ENCODE results near the gene VAV3.
"Not testable (repeated sequence)": the region's sequence is repeated elsewhere in the genome, so short reads cannot be mapped to it uniquely, and the experiment has no call there.

The VAV3 gene

DNA sequence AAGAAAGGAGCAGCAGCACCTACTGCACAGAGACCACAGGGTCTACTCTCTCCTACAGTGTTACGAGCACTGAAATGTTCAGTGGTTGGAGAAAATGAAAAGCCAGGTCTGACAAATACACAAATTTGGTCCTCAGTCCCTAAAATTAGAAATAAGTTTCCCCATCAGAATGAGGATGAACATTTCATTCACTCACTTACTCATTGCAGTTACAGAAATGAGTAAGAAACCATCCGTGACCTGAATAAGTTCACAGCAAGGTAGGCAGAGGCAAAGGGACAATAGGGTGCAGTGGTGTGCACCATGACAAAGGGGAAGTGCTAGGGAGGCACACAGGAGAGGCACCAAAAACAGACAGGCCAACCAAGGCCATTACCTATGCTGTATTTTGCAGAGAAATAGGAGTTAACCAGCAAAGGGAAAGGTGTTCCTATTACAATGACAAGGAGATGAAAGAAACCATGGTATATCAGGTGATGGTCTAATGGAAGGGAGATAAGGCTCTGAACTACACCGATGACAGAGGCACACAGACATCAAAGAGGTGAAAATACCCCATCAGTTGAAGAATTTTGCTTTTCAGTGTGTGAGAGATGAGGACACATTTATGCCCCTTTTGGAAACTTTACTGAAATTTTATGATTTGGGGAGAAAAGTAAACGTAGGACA is 29.4 kb downstream of the VAV3 start:
- no peak for DNase-seq

DNA sequence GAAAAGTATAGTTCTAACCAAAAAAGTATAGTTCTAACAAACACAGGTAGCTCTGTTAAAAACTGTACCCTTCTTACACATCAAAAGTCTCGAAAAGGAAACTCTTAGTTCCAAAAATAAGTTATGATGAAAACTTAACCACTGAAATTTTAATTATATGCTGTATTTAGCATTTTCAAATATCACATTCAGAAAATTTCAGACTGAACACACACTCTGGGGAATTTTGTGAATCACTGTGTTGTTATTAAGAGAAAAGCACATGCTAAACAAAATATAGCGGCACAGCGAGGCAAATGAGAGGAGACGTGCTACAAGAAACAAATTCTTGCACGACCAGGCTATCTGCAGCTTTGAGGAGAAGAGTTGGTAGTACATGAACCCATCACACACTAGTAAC is 30.4 kb downstream of the VAV3 start:
- no peak for DNase-seq

DNA sequence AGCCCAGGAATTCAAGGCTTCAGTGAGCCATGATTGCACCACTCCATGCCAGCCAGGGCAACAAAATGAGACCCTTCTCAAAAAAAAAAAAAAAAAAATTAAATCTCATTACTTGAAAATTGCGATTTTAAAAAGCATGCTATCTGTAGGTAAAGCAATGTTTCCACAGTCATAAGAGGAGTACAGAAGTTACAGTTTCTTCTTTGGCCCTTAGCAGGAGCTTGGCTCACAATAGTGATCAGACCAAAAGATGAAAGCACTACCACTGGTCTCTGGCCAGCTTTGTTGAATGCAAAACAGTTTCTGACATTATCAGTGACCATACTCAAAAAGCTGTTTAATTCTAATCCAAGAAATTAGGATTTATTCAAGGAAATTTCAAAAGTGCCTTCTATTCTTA is 31.2 kb downstream of the VAV3 start:
- no peak for DNase-seq

DNA sequence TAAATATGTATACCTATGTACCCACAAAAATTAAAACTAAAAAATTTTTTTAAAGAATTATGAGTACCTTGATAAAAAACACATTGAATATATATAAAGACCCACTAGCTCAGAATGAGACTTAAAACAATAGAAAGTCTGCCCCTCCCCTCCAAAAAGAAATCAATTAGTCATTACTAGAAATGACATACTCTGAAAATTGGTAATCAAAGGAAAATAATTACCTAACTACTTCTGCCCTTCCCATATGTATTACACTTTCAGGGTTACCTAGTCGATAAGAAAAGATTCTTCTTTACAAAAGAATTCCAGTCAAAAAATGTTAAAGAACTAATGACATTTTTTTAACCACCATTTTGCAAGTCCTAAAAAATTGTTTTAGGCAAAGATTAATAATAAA is 34.7 kb downstream of the VAV3 start:
- no peak for DNase-seq

DNA sequence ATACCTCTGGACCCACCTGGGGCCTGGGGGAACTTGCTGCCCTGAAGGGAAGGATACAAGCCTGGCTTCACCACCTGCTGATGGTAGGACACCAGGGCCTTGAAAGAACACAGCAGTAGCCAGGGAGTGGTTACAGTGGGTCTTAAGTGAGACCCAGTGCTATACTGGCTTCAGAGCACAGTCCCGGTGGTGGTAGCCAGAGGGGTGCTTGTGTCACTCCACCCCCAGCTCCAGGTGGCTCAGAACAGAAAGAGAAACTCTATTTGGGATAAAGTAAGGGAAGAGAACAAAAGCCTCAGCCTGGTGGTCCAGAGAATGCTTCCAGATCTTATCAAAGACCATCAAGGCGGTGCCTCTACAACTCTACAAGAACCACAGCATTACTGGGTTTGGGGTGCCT is 37.2 kb downstream of the VAV3 start:
- no peak for DNase-seq

DNA sequence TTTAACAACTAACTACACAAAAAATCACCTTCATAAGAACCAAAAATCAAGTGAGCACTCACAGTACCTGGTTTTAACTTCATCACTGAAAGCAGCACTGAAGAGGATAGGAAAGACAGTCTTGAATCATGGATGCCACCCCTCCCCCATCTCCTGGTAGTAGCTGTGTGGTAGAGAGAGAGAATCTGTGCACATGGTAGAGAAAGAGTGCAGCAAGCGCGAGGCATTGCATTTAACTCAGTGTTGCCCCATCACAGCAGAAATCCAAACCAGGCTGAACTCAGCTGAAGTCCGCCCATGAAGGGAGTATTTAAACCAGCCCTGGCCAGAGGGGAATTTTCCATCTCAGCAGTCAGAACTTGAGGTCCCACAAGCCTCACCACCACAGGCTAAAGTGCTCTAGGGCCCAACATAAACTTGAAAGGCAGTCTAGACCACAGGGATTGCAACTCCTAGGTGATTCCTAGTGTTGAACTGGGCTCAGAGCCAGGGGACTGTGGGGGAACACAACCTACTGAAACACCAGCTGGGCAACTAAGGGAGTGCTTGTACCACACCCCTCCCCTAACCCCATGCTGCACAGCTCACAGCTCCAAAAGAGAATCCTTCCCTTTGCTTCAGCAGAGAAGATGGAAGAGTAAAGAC is 38.4 kb downstream of the VAV3 start:
- no peak for DNase-seq

DNA sequence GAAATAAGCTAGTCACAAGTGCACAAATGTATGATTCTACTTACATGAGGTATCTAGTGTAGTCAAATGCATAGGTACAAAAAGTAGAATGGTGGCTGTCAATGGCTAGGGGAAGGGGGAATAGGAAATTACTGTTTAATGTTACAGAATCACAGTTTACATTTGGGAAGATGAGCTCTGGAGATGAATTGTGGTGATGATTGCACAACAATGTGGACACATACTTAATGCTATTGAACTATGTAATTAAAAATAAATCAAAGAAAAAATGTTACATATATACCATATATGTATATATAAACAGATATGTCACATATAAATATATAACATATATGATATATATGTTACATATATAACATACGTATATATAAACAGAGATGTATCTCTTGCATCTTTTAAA is 39.4 kb downstream of the VAV3 start:
- no peak for DNase-seq

DNA sequence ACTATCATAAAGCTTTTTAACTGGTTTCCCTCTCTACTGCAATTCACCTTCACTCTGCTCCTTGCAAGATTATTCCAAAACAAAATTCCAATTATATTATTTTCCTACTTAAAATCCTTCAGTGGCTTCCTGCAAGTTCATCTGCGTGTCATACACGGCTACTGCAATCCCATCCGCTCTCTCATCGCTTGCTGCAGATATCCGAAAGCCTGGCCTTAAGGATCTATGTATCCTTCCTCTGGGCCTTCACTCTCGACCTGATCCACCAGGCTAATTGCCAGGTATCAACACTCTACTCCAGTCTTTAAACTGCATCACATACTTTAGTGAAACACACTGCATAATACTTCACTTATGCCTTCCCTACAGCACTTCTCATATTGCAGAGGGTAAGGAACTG is 44.0 kb downstream of the VAV3 start:
- no peak for DNase-seq

DNA sequence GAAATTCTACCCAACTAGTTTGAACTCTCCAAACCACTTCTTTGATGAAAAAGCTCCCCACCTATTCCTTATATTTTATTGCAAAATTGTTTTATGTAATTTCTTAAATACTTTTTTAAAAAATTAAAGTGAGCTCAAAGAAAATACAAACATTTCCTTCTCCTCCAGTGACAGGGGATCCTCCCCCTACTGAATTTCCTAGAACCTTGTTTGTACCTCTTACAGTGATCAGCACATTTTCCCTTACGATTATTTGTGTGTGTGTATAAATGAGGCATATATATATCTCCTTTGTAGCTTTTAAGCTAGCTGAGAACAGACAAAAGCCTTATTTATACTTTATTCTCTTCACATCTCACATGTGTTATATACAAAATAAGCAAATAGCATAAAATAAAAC is 44.4 kb downstream of the VAV3 start:
- no peak for DNase-seq

DNA sequence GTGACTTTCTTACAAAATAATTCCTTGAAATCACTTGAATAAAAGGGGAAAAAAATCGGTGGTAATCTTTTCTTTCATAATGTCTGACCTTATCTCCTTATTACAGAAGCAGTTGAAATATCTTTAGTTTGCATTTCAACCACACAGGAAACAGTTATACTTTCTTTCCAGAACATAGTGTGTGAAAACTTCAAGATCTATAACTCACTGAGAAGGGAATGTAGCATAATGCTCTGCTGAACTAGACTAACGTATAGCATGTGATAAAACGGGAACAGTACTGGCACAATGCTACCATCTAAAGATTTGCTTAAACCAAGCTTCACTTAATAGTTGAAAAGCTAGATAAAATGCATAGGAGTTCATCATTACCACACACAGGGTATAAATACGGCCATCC is 45.0 kb downstream of the VAV3 start:
- DNase-seq: no peak

DNA sequence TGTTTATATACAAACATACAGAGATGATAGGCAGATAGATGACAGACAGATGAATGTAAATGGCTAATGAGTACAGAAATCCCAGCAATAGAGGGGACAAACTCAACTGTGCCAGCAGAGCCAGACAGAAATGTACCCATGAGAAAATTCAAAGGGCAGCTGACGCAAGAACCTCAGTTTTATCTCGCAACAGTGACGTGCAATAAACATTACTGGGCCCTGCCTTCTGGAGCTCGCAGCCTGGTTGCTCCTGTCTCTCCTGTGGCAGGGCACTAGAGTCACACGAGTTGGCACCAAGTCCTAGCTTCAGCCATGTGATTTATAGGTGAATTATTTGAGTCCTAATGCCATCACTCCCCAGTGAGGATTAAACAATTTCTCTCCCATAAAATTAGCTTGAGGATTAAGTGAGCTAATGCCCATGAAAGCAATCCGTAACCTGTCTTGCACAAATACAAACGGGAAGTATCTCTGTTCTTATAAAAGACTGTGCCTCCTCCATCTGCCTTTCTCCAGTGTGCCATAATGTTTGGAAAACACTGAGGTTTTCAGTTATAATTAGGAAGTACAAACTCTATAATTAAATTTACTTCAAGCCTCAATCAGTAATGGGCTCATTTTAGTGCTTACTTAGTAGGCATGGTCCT is 50.7 kb downstream of the VAV3 start:
- no peak for DNase-seq

DNA sequence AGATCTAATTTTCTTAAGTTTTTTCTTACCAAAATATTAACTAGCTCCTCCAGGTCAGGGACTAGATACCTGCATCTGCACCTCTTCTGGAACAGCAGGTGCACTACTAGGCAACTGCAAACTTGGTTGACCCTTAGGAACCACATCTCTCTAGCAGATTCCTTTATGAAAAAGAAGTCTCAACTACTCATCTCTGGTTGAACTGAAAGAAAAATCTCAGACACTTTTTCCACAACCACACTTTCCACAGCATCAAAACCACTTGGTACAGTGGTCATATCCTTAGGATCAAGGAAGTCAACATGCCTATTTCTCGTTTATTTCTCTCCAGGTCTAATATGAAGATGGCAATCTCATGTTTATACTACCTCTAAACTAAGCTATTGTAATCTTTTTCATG is 52.3 kb downstream of the VAV3 start:
- no peak for DNase-seq

DNA sequence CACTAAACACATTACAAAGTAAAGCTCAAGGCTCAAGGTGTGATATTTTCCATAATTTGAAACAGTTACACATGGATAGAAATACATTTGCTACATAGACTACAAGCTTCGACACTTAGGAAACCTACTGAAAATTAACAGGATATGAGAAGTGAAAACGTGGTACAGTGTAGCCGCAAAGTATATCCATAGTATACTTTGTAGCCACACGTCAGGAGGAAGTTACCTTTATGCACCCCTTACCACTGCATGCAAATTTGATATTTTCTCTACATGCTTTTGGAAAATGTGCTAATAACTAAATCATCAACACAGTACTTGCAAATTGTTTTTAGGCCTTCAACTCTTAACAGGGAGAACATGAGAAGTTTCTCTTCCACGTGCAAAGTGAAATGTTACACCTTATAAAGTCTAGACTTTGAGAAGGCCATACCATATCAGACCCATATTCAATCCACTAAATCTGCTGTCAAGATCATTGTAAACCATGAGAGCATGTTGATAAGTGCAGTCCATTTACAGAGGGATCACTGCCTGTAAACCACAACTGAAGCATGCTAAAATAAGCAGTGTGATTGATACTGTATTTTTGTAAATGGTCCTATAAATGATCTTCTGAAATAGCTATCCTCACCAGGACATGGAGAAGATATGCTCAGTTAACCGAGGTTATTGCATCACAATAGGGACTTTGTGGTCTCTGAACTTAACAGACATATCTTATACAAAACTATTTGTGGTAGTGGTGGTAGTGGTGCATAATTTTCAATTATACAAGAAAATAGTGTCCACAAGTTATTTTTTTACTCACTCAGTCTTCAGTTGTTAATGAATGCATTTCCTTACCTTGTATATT is 64.7 kb downstream of the VAV3 start:
- DNase-seq: no peak

DNA sequence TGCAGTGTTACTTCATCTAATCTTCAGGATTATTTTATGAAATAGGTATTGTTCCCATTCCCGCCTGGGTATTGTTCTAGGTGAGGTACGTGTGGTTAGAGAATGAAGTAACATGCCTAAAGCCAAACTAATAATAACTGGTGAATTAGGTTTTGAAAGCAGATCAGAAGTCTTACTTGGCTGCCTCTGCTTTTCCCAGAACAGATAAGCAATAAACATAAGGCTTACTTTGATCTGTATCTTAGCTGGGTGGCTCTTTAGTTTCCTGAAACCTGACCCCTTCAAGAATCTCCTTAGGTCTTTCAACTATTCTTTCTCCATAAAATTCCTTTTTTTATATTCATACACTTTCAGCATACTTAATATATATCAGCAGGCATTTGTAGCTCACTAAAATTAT is 65.3 kb downstream of the VAV3 start:
- DNase-seq: no peak

DNA sequence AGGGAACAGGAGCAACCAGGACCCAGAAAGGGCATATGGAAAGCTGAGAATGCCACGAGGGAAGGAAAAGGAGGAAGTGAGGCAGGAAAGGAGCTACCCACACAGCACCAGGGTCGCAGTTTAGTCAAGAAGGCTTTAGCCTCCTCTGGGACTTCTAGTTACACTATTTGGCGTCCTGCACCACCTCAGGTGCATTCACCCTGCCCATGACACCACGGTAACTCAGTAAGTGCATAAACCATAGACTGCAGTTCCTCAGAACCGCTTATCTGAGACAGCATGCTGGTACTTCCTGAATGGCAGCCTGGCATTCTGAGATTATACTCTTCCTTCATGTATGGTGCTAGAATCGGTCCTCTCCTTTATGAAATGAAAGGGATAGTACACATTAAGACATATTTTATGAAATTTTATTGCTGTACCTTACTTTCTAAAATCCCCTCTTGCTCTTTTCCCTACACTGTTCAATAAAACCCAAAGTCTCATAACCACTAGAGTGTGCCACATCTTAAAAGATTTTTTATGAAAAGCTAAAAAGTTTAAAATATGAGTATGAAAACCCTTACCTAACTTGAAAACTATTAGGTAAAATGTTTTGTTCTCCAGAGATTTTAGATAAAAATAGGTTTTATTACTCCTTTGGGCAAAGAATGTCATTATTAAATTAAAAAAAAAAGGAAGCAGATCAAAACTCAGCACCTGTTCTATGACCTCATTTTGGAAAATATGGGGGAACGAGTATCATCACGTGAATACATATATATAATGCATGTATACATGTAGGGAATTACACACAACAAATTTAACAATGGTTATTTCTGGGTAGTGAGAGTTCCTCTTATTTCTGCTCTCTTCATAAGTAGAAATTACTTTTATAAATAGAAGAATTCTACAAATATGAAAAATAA is 67.3 kb downstream of the VAV3 start:
- no peak for DNase-seq

DNA sequence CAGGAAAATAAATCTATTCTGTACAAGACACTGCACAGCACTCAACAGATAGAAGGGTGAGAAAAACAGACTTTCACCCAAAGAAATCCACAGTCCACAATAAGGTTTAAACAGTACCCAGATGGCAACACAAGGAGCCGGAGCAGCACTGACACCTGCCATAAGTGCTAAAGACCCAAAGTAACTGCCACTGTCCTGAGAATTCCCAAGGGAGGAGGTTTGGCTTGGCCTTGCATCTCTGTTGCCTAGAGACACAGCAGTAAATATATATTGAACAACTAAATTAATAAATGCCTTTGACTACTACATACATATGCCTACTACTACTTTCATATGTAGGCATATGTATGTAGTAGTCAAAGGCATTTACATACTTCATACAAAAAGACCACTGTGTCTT is 68.0 kb downstream of the VAV3 start:
- DNase-seq: no peak

DNA sequence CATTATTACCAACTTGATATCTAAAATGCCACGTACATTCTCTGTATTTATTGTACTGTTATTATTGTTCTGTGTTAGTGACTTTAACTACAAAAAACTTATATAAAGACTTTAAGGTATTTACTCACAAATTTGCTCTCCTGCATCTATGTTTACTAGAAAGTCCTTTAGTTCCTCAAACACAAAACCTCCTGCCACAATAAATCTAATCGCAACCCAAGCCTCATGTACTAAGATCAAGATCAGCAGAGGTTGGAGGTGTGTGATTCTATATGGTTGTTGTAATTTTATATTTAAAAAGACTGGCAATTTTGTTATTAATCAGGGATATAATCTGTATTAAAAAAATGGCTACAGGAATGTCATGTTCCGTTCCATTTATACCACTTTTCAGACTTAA is 68.6 kb downstream of the VAV3 start:
- no peak for DNase-seq

DNA sequence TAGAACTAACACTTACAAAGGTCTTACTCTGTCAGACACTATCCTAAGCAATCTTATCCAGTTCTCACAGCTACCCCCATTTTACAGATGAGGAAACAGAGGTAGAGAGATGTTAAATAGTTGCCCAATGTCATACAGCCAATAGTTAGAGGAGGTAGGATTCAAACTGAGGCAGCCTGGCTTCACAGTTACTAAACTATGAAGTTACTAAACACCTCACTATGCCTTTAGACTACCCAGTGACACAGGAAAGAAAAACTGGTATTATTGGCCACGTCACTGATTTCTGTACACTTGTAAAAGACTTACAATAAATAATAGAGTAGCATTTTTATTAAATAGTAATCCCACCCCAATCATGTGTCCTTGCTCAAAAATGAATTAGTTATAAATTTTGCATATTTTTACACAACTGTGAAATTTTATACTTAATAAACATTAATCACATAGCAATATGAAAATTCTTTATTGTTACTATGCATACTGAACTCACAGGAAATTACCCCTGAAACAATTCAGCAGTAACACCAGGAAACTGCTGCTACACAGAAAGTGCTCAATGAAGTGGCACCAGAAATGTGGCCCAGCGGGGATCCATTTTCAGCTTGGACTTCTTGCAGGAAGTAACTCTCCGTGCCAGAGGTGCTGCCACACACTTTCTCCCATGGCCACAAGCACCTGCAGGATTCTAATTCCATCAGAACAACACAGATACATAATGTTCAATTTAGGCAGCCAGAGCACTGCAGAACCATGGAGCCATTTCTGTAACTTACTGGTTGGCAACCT is 69.4 kb downstream of the VAV3 start:
- DNase-seq: no peak

DNA sequence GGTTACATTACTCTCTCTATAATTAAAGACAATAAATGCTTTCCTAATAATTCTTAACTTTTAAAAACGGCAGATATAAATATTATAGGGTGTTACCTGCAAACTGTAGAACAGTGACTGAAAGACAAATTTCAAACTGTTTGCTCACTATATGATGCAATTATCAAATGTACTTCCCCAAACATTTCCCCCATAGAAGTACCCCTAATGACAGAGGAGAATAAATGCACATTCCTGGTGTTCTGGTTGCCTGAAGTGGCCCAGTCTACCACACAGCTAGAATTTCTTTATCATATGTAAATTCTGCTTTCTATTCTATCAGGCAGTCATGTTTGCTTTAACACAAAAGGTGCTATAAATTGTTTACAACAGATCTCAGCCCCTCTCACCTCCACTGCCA is 70.4 kb downstream of the VAV3 start:
- DNase-seq: no peak

DNA sequence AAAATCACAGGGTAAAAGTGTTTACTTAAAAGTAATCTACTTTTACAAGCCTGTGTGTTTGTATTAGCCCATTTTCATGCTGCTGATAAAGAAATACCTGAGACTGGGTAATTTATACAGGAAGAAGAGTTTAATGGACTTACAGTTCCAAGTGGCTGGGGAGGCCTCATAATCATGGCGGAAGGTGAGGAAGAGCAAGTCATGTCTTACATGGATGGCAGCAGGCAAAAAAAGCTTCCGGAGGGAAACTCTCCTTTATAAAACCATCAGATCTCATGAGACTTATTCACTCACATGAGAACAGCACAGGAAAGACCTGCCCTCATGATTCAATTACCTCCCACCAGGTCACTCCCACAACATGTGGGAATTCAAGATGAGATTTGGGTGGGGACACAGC is 71.6 kb downstream of the VAV3 start:
- DNase-seq: not testable (repeated sequence)

DNA sequence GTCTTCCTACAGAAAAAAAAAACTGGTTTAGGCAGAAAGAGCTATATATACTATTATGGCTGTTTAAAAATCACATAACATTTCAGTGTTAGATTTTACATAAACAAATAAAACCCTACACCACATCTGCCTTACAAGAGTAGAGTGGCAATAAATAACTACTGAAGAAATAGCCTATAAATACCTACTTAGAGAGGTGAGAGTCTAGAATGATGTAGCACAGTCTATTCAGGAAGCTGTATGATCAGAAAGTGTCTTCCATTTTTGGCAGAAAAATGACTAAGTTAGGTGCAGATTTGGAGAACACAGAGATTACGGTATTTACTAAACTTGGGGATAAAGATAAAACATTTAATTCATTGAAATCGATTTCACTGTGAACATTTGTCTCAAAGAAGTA is 75.5 kb downstream of the VAV3 start:
- DNase-seq: no peak
